ENCODE data around the gene PRRX2. TPM values are rescaled to one million over a fixed set of nuclear protein-coding genes. Genes with fewer than 3 reads are reported as not detected.

The PRRX2 gene
- total RNA-seq, 4 donors from 2014 or later = 2.9 to 10.6 (median 8.1) TPM

DNA sequence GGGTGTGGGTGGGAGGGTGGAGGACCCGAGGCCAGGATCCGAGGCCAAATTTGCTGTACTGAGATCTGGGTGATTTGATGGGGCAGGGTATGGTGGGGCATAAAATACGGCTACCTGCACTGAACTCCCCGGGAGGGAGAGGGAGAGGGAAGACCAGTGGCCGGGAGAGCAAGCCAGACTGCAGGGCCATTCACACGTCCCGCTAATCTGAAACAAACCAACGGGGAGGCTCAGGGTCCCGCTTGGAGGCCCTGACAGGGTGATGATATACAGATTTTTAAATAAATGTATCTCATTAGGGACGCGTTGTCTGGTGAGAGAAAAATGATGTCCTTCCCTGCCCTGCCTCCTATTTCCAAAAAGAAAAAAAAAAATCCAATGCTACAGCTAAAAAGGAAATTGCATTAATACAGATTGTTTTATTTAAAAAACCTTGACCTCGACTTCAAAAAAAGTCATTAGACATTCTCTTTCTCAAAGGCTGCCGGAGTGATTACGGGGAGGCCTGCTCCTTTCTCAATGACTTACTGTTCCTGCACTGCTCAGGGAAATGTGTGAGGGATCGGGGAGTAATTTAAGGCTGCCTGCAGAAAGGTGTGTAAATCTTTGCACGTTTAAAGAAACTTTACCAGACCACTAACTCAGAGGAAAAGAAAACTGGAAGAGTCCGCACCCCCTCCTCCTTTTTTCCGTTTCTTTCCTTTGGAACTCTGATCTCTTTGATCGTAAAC is 11.5 kb upstream of the PRRX2 start:
- DNase-seq = no peak
- intact Hi-C loops (cut with DNase I) = no loop called here
- no peaks in the 10 kb centered on the region for H3K36me3 ChIP-seq
- H3K27me3 ChIP-seq = no peaks in the 10 kb centered on the region
- H3K4me3 ChIP-seq (replicated peaks in 1 of 3) = no peak overlapping the region
- no peaks in the 10 kb centered on the region for H3K9me3 ChIP-seq
- H3K27ac ChIP-seq = no peak overlapping the region
- H3K4me1 ChIP-seq = no peaks in the 10 kb centered on the region
- 46 to 56% methylated on average over 19 of the region's 19 CpGs for whole genome bisulfite sequencing, 2 donors
- TF ChIP-seq, protein P1, sequence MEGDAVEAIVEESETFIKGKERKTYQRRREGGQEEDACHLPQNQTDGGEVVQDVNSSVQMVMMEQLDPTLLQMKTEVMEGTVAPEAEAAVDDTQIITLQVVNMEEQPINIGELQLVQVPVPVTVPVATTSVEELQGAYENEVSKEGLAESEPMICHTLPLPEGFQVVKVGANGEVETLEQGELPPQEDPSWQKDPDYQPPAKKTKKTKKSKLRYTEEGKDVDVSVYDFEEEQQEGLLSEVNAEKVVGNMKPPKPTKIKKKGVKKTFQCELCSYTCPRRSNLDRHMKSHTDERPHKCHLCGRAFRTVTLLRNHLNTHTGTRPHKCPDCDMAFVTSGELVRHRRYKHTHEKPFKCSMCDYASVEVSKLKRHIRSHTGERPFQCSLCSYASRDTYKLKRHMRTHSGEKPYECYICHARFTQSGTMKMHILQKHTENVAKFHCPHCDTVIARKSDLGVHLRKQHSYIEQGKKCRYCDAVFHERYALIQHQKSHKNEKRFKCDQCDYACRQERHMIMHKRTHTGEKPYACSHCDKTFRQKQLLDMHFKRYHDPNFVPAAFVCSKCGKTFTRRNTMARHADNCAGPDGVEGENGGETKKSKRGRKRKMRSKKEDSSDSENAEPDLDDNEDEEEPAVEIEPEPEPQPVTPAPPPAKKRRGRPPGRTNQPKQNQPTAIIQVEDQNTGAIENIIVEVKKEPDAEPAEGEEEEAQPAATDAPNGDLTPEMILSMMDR (IDR thresholded peaks at IDR 0.05) = no peak
- no peak for TF ChIP-seq POLR2A (IDR thresholded peaks at IDR 0.05)

DNA sequence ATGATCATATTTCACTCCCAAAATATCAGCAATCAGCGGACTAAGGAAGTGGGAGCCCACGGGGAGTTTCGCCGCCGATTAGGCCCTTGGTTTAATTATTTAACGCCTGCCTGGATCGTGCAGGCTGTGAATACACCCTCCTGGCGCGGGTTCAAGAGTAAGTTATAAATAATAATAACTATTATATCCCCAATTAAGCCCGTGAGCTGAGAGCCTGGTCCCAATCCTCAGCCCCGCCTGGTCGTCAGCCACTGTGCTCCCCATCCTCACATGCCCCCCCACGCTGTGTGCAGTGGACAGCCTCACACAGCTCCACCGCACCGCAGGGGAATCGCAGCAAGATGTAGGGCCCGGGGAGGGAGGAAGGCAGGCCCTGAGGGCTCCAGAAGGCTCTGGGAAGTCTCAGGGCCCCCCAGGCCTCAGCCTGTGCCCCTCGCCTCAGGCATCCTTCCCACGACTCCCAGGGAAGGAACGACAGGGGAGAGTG is 10.8 kb upstream of the PRRX2 start:
- TF ChIP-seq, protein P1 (IDR thresholded peaks at IDR 0.05) = no peak
- no peak for TF ChIP-seq POLR2A (IDR thresholded peaks at IDR 0.05)
- WGBS, 2 donors = 54 to 69% methylated on average over 20 of the region's 20 CpGs
- no peaks in the 10 kb centered on the region for H3K4me1 ChIP-seq
- H3K36me3 ChIP-seq = no peaks in the 10 kb centered on the region
- no peak for DNase-seq
- no peak overlapping the region for H3K27ac ChIP-seq
- no peaks in the 10 kb centered on the region for H3K9me3 ChIP-seq
- no peaks in the 10 kb centered on the region for H3K27me3 ChIP-seq
- intact Hi-C loops (cut with DNase I) = no loop called here
- H3K4me3 ChIP-seq (replicated peaks in 1 of 3) = no peak overlapping the region

DNA sequence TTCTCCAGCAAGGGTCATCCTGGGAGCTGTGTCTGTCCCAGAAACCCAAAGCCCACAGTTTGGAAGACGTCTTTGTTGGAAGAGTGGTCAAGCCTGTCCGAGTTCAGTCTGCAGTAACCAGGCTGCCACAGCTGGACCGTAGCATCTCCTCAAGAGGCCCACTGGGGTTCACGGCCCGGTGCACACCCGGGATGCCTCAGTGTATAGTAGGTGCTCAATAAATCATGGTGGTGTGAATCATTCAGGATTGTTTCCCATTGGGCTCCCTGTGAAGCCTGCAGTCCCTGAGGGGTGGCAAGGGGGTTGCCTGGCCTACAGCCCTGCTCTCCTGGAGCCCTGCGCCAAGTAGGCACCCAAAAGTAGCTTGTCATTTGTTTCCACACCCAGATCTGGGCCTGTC is 10.3 kb upstream of the PRRX2 start:
- H3K4me1 ChIP-seq = no peaks in the 10 kb centered on the region
- no peaks in the 10 kb centered on the region for H3K27me3 ChIP-seq
- no peaks in the 10 kb centered on the region for H3K9me3 ChIP-seq
- no peak overlapping the region for H3K27ac ChIP-seq
- H3K4me3 ChIP-seq (replicated peaks in 1 of 3) = no peak overlapping the region
- 68 to 72% methylated on average over 3 to 7 of the region's 7 CpGs for WGBS, 2 donors
- H3K36me3 ChIP-seq = no peaks in the 10 kb centered on the region
- TF ChIP-seq, protein P1 (IDR thresholded peaks at IDR 0.05) = no peak
- no peak for TF ChIP-seq POLR2A (IDR thresholded peaks at IDR 0.05)
- intact Hi-C loops (cut with DNase I) = no loop called here
- DNase-seq = no peak

DNA sequence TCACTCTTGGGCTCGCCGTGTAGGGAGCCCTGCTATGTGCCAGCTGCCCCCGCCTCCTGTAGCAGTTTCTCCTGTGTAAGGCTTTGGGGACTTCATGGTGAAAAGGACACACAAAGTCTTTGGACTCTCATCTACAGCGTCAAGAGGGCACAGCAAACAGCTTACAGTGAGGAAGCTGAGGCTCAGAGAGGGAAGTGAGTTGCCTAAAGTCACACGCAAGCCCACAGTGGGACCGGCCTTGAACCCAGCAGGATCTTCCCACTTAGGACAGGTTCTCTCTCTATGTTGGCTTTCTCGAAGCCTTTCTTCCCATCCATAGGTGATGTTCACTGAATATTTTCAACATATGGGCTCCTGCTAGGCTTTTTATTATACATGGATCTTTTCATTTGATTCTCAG is 9.8 kb upstream of the PRRX2 start:
- no peak for TF ChIP-seq POLR2A (IDR thresholded peaks at IDR 0.05)
- TF ChIP-seq, protein P1 (IDR thresholded peaks at IDR 0.05) = no peak
- H3K27me3 ChIP-seq = no peaks in the 10 kb centered on the region
- H3K9me3 ChIP-seq = no peaks in the 10 kb centered on the region
- no peaks in the 10 kb centered on the region for H3K4me1 ChIP-seq
- no peak overlapping the region for H3K4me3 ChIP-seq (replicated peaks in 1 of 3)
- H3K36me3 ChIP-seq = no peaks in the 10 kb centered on the region
- no peak overlapping the region for H3K27ac ChIP-seq
- no peak for DNase-seq
- 83 to 90% methylated on average over 7 of the region's 7 CpGs for WGBS, 2 donors
- intact Hi-C loops (cut with DNase I) = no loop called here

DNA sequence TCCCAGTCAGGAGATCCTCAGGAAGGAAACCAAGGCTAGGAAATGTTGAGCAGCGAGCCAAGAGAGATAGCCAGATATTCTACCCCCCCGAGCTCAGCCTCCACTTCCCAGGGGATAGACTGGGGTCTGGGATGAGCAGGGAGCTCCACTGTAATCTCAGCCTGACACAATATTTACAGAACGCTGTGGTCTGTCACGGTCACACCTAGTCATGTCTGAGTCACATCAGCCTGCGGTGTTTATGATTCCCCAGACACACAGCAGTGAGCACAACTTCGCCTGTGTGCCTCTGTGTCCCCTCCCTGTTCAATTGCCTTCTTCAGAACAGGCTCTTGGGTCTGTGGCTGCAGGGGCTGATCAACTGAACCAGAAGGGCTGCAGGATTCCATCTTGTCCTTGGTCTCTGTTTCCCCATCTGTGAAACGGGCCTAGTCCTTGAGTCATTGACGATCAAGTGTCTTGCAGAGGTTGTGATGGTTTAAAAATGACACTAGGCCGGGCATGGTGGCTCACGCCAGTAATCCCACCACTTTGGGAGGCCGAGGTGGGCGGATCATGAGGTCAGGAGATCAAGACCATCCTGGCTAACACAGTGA is 8.6 kb upstream of the PRRX2 start:
- Histone ChIP-seq H3K4me3 (replicated peaks in 1 of 3) (no peak overlapping the region), H3K27ac (no peak overlapping the region), H3K36me3 (no peaks in the 10 kb centered on the region), H3K9me3 (no peaks in the 10 kb centered on the region), H3K27me3 (no peaks in the 10 kb centered on the region), H3K4me1 (no peaks in the 10 kb centered on the region)
- DNase-seq = no peak
- intact Hi-C loops (cut with DNase I) = no loop called here
- no peak for TF ChIP-seq POLR2A (IDR thresholded peaks at IDR 0.05)
- 67 to 84% methylated on average over 12 of the region's 12 CpGs for WGBS, 2 donors
